T-helper 1 cell treated with Interleukin-12 subunit alpha and Interleukin-12 subunit beta and Interleukin-4 antibody, amounts not matched to agents 30 μg/mL and 1 μg/mL, for 36 hours (primary cell): Measurements from ENCODE around the gene ATG9A.

Experiments
- H3K27ac Mint-ChIP-seq: one replicate; pipeline ENCODE4 v1.8.0; 2021; ENCODE audit warnings: mild to moderate bottlenecking, mixed read lengths
- H3K27me3 Mint-ChIP-seq: one replicate; pipeline ENCODE4 v1.8.0; 2021; ENCODE audit warnings: low read depth, mixed read lengths
- H3K36me3 Mint-ChIP-seq: one replicate; pipeline ENCODE4 v1.8.0; 2021; ENCODE audit warnings: low read depth, mixed read lengths
- H3K4me1 Mint-ChIP-seq: one replicate; pipeline ENCODE4 v1.8.0; 2021; ENCODE audit warnings: low read depth, mixed read lengths
- H3K4me3 Mint-ChIP-seq: one replicate; pipeline ENCODE4 v1.8.0; 2021; ENCODE audit warnings: mild to moderate bottlenecking, moderate library complexity, mixed read lengths
- H3K9me3 Mint-ChIP-seq: one replicate; pipeline ENCODE4 v1.8.0; 2021; ENCODE audit warnings: mixed read lengths

ATG9A gene

GRCh38 chr2:219219784-219220532, 9.5 kb downstream of the ATG9A start:
- Mint-ChIP-seq H3K9me3 (no peaks in the 10 kb centered on the region), H3K36me3 (peaks cover 30% of the 10 kb centered on the region), H3K4me3 (no peak overlapping the region), H3K4me1 (peaks cover 20% of the 10 kb centered on the region), H3K27me3 (no peaks in the 10 kb centered on the region), H3K27ac (no peak overlapping the region)

GRCh38 chr2:219218732-219219701, 10.4 kb downstream of the ATG9A start, which contains the start of gene ABCB6:
Gene ABCB6, minus strand, starts transcription at chr2:219218958. Its CDS starts 285 bp downstream, at chr2:219218673.
- H3K4me1 Mint-ChIP-seq: peaks cover 22% of the 10 kb centered on the region
- no peaks in the 10 kb centered on the region for H3K27me3 Mint-ChIP-seq
- peak within 1 kb of the TSS; percentile 81 for H3K4me3 Mint-ChIP-seq
- peaks cover 30% of the 10 kb centered on the region for H3K36me3 Mint-ChIP-seq
- H3K9me3 Mint-ChIP-seq: no peaks in the 10 kb centered on the region
- H3K27ac Mint-ChIP-seq: peak within 1 kb of the TSS; percentile 85

GRCh38 chr2:219218217-219218731, 11.2 kb downstream of the ATG9A start:
- Mint-ChIP-seq H3K9me3 (no peaks in the 10 kb centered on the region), H3K4me1 (peaks cover 22% of the 10 kb centered on the region), H3K27ac (peak overlapping the region; percentile 85), H3K36me3 (peaks cover 28% of the 10 kb centered on the region), H3K4me3 (peak overlapping the region; percentile 81), H3K27me3 (no peaks in the 10 kb centered on the region)

- Mint-ChIP-seq H3K27me3 (no peaks in the 10 kb centered on the region), H3K9me3 (no peaks in the 10 kb centered on the region), H3K36me3 (peaks cover 24% of the 10 kb centered on the region), H3K4me3 (peak overlapping the region; percentile 30), H3K4me1 (peaks cover 24% of the 10 kb centered on the region), H3K27ac (peak overlapping the region; percentile 76)
These were observed 12.9 kb downstream of the ATG9A start for GRCh38 chr2:219216535-219216915.

- Mint-ChIP-seq H3K4me3 (no peak overlapping the region), H3K4me1 (peaks cover 25% of the 10 kb centered on the region), H3K36me3 (peaks cover 22% of the 10 kb centered on the region), H3K27me3 (no peaks in the 10 kb centered on the region), H3K9me3 (no peaks in the 10 kb centered on the region), H3K27ac (no peak overlapping the region)
These were observed 13.4 kb downstream of the ATG9A start for GRCh38 chr2:219215871-219216534.

GRCh38 chr2:219214786-219215185, 14.7 kb downstream of the ATG9A start:
- no peak overlapping the region for H3K4me3 Mint-ChIP-seq
- H3K4me1 Mint-ChIP-seq: peaks cover 34% of the 10 kb centered on the region
- no peaks in the 10 kb centered on the region for H3K27me3 Mint-ChIP-seq
- no peaks in the 10 kb centered on the region for H3K9me3 Mint-ChIP-seq
- peaks cover 22% of the 10 kb centered on the region for H3K36me3 Mint-ChIP-seq
- no peak overlapping the region for H3K27ac Mint-ChIP-seq

GRCh38 chr2:219214141-219214540, 15.3 kb downstream of the ATG9A start:
- H3K27me3 Mint-ChIP-seq: no peaks in the 10 kb centered on the region
- H3K27ac Mint-ChIP-seq: no peak overlapping the region
- H3K9me3 Mint-ChIP-seq: no peaks in the 10 kb centered on the region
- peaks cover 23% of the 10 kb centered on the region for H3K36me3 Mint-ChIP-seq
- H3K4me1 Mint-ChIP-seq: peaks cover 37% of the 10 kb centered on the region
- no peak overlapping the region for H3K4me3 Mint-ChIP-seq

- no peaks in the 10 kb centered on the region for H3K27me3 Mint-ChIP-seq
- no peak overlapping the region for H3K4me3 Mint-ChIP-seq
- peaks cover 25% of the 10 kb centered on the region for H3K36me3 Mint-ChIP-seq
- no peak overlapping the region for H3K27ac Mint-ChIP-seq
- H3K4me1 Mint-ChIP-seq: peaks cover 43% of the 10 kb centered on the region
- H3K9me3 Mint-ChIP-seq: no peaks in the 10 kb centered on the region
These were observed 15.9 kb downstream of the ATG9A start for GRCh38 chr2:219213486-219214071.

- Mint-ChIP-seq H3K36me3 (peaks cover 31% of the 10 kb centered on the region), H3K27me3 (no peaks in the 10 kb centered on the region), H3K27ac (no peak overlapping the region), H3K4me1 (peaks cover 48% of the 10 kb centered on the region), H3K9me3 (no peaks in the 10 kb centered on the region), H3K4me3 (no peak overlapping the region)
These were observed 16.4 kb downstream of the ATG9A start for GRCh38 chr2:219213026-219213415.

- Mint-ChIP-seq H3K4me3 (no peak overlapping the region), H3K4me1 (peaks cover 43% of the 10 kb centered on the region), H3K36me3 (peaks cover 31% of the 10 kb centered on the region), H3K9me3 (no peaks in the 10 kb centered on the region), H3K27me3 (no peaks in the 10 kb centered on the region), H3K27ac (peak overlapping the region; percentile 87)
These were observed 18.5 kb downstream of the ATG9A start for GRCh38 chr2:219210886-219211362.

GRCh38 chr2:219210196-219210885, 19.1 kb downstream of the ATG9A start:
- Mint-ChIP-seq H3K4me1 (peaks cover 43% of the 10 kb centered on the region), H3K9me3 (no peaks in the 10 kb centered on the region), H3K4me3 (no peak overlapping the region), H3K36me3 (peaks cover 31% of the 10 kb centered on the region), H3K27me3 (no peaks in the 10 kb centered on the region), H3K27ac (peak overlapping the region; percentile 88)

- Mint-ChIP-seq H3K4me1 (peaks cover 41% of the 10 kb centered on the region), H3K27ac (peak overlapping the region; percentile 88), H3K9me3 (peaks cover 1% of the 10 kb centered on the region), H3K36me3 (peaks cover 27% of the 10 kb centered on the region), H3K4me3 (no peak overlapping the region), H3K27me3 (no peaks in the 10 kb centered on the region)
These were observed 19.9 kb downstream of the ATG9A start for GRCh38 chr2:219209236-219210195.
